Natural killer cell treated with Interleukin-12 subunit alpha and Interleukin-12 subunit beta and Interleukin-15 and Interleukin-18, amount 100 ng/mL, for 72 hours (primary cell): ENCODE data around the gene TLE3. TPM values are rescaled to one million over a fixed set of nuclear protein-coding genes. Genes with fewer than 3 reads are reported as not detected.

Experiments
- ATAC-seq, 2 donors: fragments of 150-1000 bp; cut with Tn5 transposase in 1 of 2; sonication (Bioruptor Pico), chemical (Tn5 transposase) in 1 of 2; 2 replicates each; pipeline ENCODE4 v1.10.0; 2021
- DNase-seq: peaks from one replicate; pipeline ENCODE4 v3.0.0; 2022; ENCODE audit warnings: low spot score
- H3K27ac Mint-ChIP-seq, 2 donors: 1 replicate in 1 of 2; 2 replicates in 1 of 2; pipeline ENCODE4 v1.8.0; 2022; ENCODE audit warnings: mixed read lengths in 2 of 2, mild to moderate bottlenecking in 1 of 2, moderate library complexity in 1 of 2
- H3K27me3 Mint-ChIP-seq, 2 donors: 1 replicate in 1 of 2; 2 replicates in 1 of 2; pipeline ENCODE4 v1.8.0; 2022; ENCODE audit warnings: mixed read lengths in 2 of 2
- H3K36me3 Mint-ChIP-seq: one replicate; pipeline ENCODE4 v1.8.0; 2022; ENCODE audit warnings: mixed read lengths
- H3K4me1 Mint-ChIP-seq, 2 donors: 1 replicate in 1 of 2; 2 replicates in 1 of 2; pipeline ENCODE4 v1.8.0; 2022; ENCODE audit warnings: low read depth in 2 of 2, mixed read lengths in 2 of 2, mild to moderate bottlenecking in 1 of 2
- H3K4me3 Mint-ChIP-seq: one replicate; pipeline ENCODE4 v1.8.0; 2022; ENCODE audit warnings: mixed read lengths
- H3K9me3 Mint-ChIP-seq: 2 replicates; pipeline ENCODE4 v1.8.0; 2022; ENCODE audit warnings: mixed read lengths
- total RNA-seq, 2 donors: library from RNA; stranded (reverse); gene quantifications; one replicate each; pipeline ENCODE4 v1.2.3, GENCODE V29; 2022

The TLE3 gene
- total RNA-seq, 2 donors from 2014 or later: 57.6 to 128 TPM

GRCh38 chr15:70080347-70080746 is 17.4 kb downstream of the TLE3 start:
- no peak for ATAC-seq
- peaks cover 23 to 35% of the 10 kb centered on the region in 2 donors for H3K4me1 Mint-ChIP-seq
- no peak for DNase-seq
- H3K4me3 Mint-ChIP-seq: no peak overlapping the region
- peaks cover 0 to 7% of the 10 kb centered on the region in 2 donors for H3K27me3 Mint-ChIP-seq
- H3K9me3 Mint-ChIP-seq: no peaks in the 10 kb centered on the region
- peaks cover 25% of the 10 kb centered on the region for H3K36me3 Mint-ChIP-seq
- no peak overlapping the region for H3K27ac Mint-ChIP-seq

- peaks cover 23 to 31% of the 10 kb centered on the region in 2 donors for H3K4me1 Mint-ChIP-seq
- peaks cover 0 to 5% of the 10 kb centered on the region in 2 donors for H3K27me3 Mint-ChIP-seq
- peaks cover 25% of the 10 kb centered on the region for H3K36me3 Mint-ChIP-seq
- H3K4me3 Mint-ChIP-seq: no peak overlapping the region
- no peaks in the 10 kb centered on the region for H3K9me3 Mint-ChIP-seq
- no peak for ATAC-seq
- DNase-seq: no peak
- H3K27ac Mint-ChIP-seq: no peak overlapping the region
Observed at GRCh38 chr15:70079888-70080287, 17.8 kb downstream of the TLE3 start.

- Mint-ChIP-seq H3K9me3 (no peaks in the 10 kb centered on the region), H3K27ac (no peak overlapping the region), H3K27me3 (peaks cover 0 to 5% of the 10 kb centered on the region in 2 donors), H3K4me3 (no peak overlapping the region), H3K36me3 (peaks cover 31% of the 10 kb centered on the region), H3K4me1 (peaks cover 16 to 23% of the 10 kb centered on the region in 2 donors)
- ATAC-seq (no peak), DNase-seq (no peak)
Observed at GRCh38 chr15:70078578-70079417, 18.9 kb downstream of the TLE3 start.

- Mint-ChIP-seq H3K4me3 (no peak overlapping the region), H3K27me3 (peaks cover 0 to 5% of the 10 kb centered on the region in 2 donors), H3K4me1 (peaks cover 8 to 16% of the 10 kb centered on the region in 2 donors), H3K27ac (no peak overlapping the region), H3K9me3 (no peaks in the 10 kb centered on the region), H3K36me3 (peaks cover 40% of the 10 kb centered on the region)
- no peak for ATAC-seq
- no peak for DNase-seq
Observed at GRCh38 chr15:70077188-70078147, 20.2 kb downstream of the TLE3 start.

- Mint-ChIP-seq H3K27me3 (peaks cover 0 to 2% of the 10 kb centered on the region in 2 donors), H3K4me1 (peaks cover 11 to 16% of the 10 kb centered on the region in 2 donors), H3K4me3 (no peak overlapping the region), H3K9me3 (no peaks in the 10 kb centered on the region), H3K27ac (no peak overlapping the region), H3K36me3 (peaks cover 36% of the 10 kb centered on the region)
- ATAC-seq (no peak), DNase-seq (no peak)
Observed at GRCh38 chr15:70074380-70074779, 23.3 kb downstream of the TLE3 start.

- no peak for DNase-seq
- H3K9me3 Mint-ChIP-seq: no peaks in the 10 kb centered on the region
- no peak for ATAC-seq
- H3K27me3 Mint-ChIP-seq: peaks cover 0 to 2% of the 10 kb centered on the region in 2 donors
- H3K4me1 Mint-ChIP-seq: peaks cover 11 to 16% of the 10 kb centered on the region in 2 donors
- no peak overlapping the region for H3K4me3 Mint-ChIP-seq
- H3K27ac Mint-ChIP-seq: no peak overlapping the region
- peaks cover 44% of the 10 kb centered on the region for H3K36me3 Mint-ChIP-seq
Observed at GRCh38 chr15:70072479-70072878, 25.2 kb downstream of the TLE3 start.

- H3K36me3 Mint-ChIP-seq: peaks cover 44% of the 10 kb centered on the region
- H3K4me1 Mint-ChIP-seq: peaks cover 11 to 16% of the 10 kb centered on the region in 2 donors
- no peak for ATAC-seq
- no peak overlapping the region for H3K27ac Mint-ChIP-seq
- no peak overlapping the region for H3K4me3 Mint-ChIP-seq
- DNase-seq: no peak
- peaks cover 0 to 2% of the 10 kb centered on the region in 2 donors for H3K27me3 Mint-ChIP-seq
- no peaks in the 10 kb centered on the region for H3K9me3 Mint-ChIP-seq
Observed at GRCh38 chr15:70071799-70072198, 25.9 kb downstream of the TLE3 start.

- H3K4me3 Mint-ChIP-seq: no peak overlapping the region
- ATAC-seq: no peak
- no peaks in the 10 kb centered on the region for H3K9me3 Mint-ChIP-seq
- H3K27me3 Mint-ChIP-seq: no peaks in the 10 kb centered on the region
- no peak overlapping the region for H3K27ac Mint-ChIP-seq
- peaks cover 36% of the 10 kb centered on the region for H3K36me3 Mint-ChIP-seq
- H3K4me1 Mint-ChIP-seq: peaks cover 9 to 11% of the 10 kb centered on the region in 2 donors
- DNase-seq: no peak
Observed at GRCh38 chr15:70069716-70070115, 28.0 kb downstream of the TLE3 start.

- DNase-seq (no peak), ATAC-seq (no peak)
- no peaks in the 10 kb centered on the region for H3K27me3 Mint-ChIP-seq
- peaks cover 9 to 11% of the 10 kb centered on the region in 2 donors for H3K4me1 Mint-ChIP-seq
- H3K9me3 Mint-ChIP-seq: no peaks in the 10 kb centered on the region
- H3K27ac Mint-ChIP-seq: no peak overlapping the region
- H3K4me3 Mint-ChIP-seq: no peak overlapping the region
- peaks cover 30% of the 10 kb centered on the region for H3K36me3 Mint-ChIP-seq
Observed at GRCh38 chr15:70068783-70069565, 28.7 kb downstream of the TLE3 start.

GRCh38 chr15:70067681-70068080 is 30.0 kb downstream of the TLE3 start:
- ATAC-seq: no peak
- no peaks in the 10 kb centered on the region for H3K9me3 Mint-ChIP-seq
- no peak for DNase-seq
- no peaks in the 10 kb centered on the region for H3K27me3 Mint-ChIP-seq
- H3K4me1 Mint-ChIP-seq: peaks cover 7 to 9% of the 10 kb centered on the region in 2 donors
- peaks cover 19% of the 10 kb centered on the region for H3K36me3 Mint-ChIP-seq
- H3K27ac Mint-ChIP-seq: no peak overlapping the region
- no peak overlapping the region for H3K4me3 Mint-ChIP-seq

GRCh38 chr15:70067011-70067410 is 30.7 kb downstream of the TLE3 start:
- peaks cover 19% of the 10 kb centered on the region for H3K36me3 Mint-ChIP-seq
- no peak overlapping the region for H3K27ac Mint-ChIP-seq
- ATAC-seq (no peak), DNase-seq (no peak)
- H3K27me3 Mint-ChIP-seq: no peaks in the 10 kb centered on the region
- no peak overlapping the region for H3K4me3 Mint-ChIP-seq
- H3K9me3 Mint-ChIP-seq: no peaks in the 10 kb centered on the region
- H3K4me1 Mint-ChIP-seq: peaks cover 7 to 9% of the 10 kb centered on the region in 2 donors

- H3K27ac Mint-ChIP-seq: no peak overlapping the region
- peaks cover 18% of the 10 kb centered on the region for H3K36me3 Mint-ChIP-seq
- H3K4me1 Mint-ChIP-seq: peaks cover 7 to 9% of the 10 kb centered on the region in 2 donors
- H3K27me3 Mint-ChIP-seq: no peaks in the 10 kb centered on the region
- no peaks in the 10 kb centered on the region for H3K9me3 Mint-ChIP-seq
- H3K4me3 Mint-ChIP-seq: no peak overlapping the region
- ATAC-seq (no peak), DNase-seq (no peak)
Observed at GRCh38 chr15:70066447-70066846, 31.3 kb downstream of the TLE3 start.

- no peak overlapping the region for H3K4me3 Mint-ChIP-seq
- H3K9me3 Mint-ChIP-seq: no peaks in the 10 kb centered on the region
- no peak for DNase-seq
- H3K4me1 Mint-ChIP-seq: peaks cover 3 to 5% of the 10 kb centered on the region in 2 donors
- no peaks in the 10 kb centered on the region for H3K27me3 Mint-ChIP-seq
- H3K36me3 Mint-ChIP-seq: peaks cover 14% of the 10 kb centered on the region
- no peak overlapping the region for H3K27ac Mint-ChIP-seq
- ATAC-seq: no peak
Observed at GRCh38 chr15:70066004-70066403, 31.7 kb downstream of the TLE3 start.
